Measurements from ENCODE around the gene IFITM5.

The IFITM5 gene

GRCh38 chr11:289398-289711 is 10.0 kb downstream of the IFITM5 start:
- H3K4me3 ChIP-seq (ENCODE audit: low read depth, low read length): no peak overlapping the region
- H3K36me3 ChIP-seq (ENCODE audit: control insufficient read depth in 2 of 2, insufficient read depth in 1 of 2, low read length in 2 of 2): peaks cover 0 to 29% of the 10 kb centered on the region in 2 experiments; a peak in 1 of 3 replicates
- H3K4me1 ChIP-seq (ENCODE audit: control insufficient read depth, insufficient read depth, low read length): no peaks in the 10 kb centered on the region
- POLR2A ChIA-PET: interaction anchor here (1.5 kb wide), 1 partner anchor 118 kb away, joined by 3 read pairs; no protein-coding TSS in a partner anchor
- H3K9me3 ChIP-seq (ENCODE audit: control insufficient read depth, insufficient read depth, low read depth, low read length): no peaks in the 10 kb centered on the region
- CTCF ChIA-PET: interaction anchor here (0.7 to 0.8 kb wide), 2 partner anchors 15 to 39 kb away, joined by 3 to 5 read pairs; no protein-coding TSS in a partner anchor
- TF ChIP-seq SP7 (tag by site-specific recombination; IDR thresholded peaks at IDR 0.05) (no peak), ZNF426 (tag by site-specific recombination; IDR thresholded peaks at IDR 0.05) (no peak), ZNF398 (tag by site-specific recombination; IDR thresholded peaks at IDR 0.05) (peak; percentile 33; the same call in 1 of the 2 replicates), ZNF335 (tag by site-specific recombination; conservative IDR thresholded peaks at IDR 0.05) (0 out of 2 replicates have a peak, but pooled peaks have one; percentile 18), BCL11B (tag by site-specific recombination; IDR thresholded peaks at IDR 0.05; ENCODE audit: low read depth) (no peak)
- H3K27ac ChIP-seq (ENCODE audit: extremely low read depth, low read depth, low read length): no peak overlapping the region

GRCh38 chr11:288478-289397 is 10.6 kb downstream of the IFITM5 start, which contains the start of gene PGGHG:
Gene PGGHG, plus strand, starts transcription at chr11:289126. Its CDS starts 691 bp downstream, at chr11:289817.
- Histone ChIP-seq H3K36me3 (ENCODE audit: control insufficient read depth in 2 of 2, insufficient read depth in 1 of 2, low read length in 2 of 2) (peaks cover 0 to 24% of the 10 kb centered on the region in 2 experiments; a peak in 1 of 3 replicates), H3K4me3 (ENCODE audit: low read depth, low read length) (peak within 1 kb of the TSS; percentile 45), H3K9me3 (ENCODE audit: control insufficient read depth, insufficient read depth, low read depth, low read length) (no peaks in the 10 kb centered on the region), H3K27ac (ENCODE audit: extremely low read depth, low read depth, low read length) (no peak within 1 kb of the TSS; the same call in 1 of the 2 replicates), H3K4me1 (ENCODE audit: control insufficient read depth, insufficient read depth, low read length) (no peaks in the 10 kb centered on the region)
- ChIA-PET CTCF (interaction anchor here (0.6 to 2.0 kb wide), 4 partner anchors 16 to 38 kb away, joined by 3 to 9 read pairs (median 5); no protein-coding TSS in a partner anchor), POLR2A (interaction anchor here (1.5 kb wide), 1 partner anchor 118 kb away, joined by 3 read pairs; no protein-coding TSS in a partner anchor)
- 0 out of 2 replicates have a peak, but pooled peaks have one; percentile 21 for TF ChIP-seq ZBTB20 (tag by site-specific recombination; IDR thresholded peaks at IDR 0.05)
- 0 out of 2 replicates have a peak, but pooled peaks have one; percentile 16 for TF ChIP-seq GLIS2 (tag by site-specific recombination; IDR thresholded peaks at IDR 0.05)
- no peak for TF ChIP-seq ZNF658 (tag by site-specific recombination; IDR thresholded peaks at IDR 0.05)
- TF ChIP-seq ZNF654 (tag by site-specific recombination; IDR thresholded peaks at IDR 0.05; ENCODE audit: low read depth): no peak
- TF ChIP-seq ZNF555 (tag by site-specific recombination; conservative IDR thresholded peaks at IDR 0.05): no peak
- TF ChIP-seq ZNF473 (tag by site-specific recombination; IDR thresholded peaks at IDR 0.05): no peak
- no peak for TF ChIP-seq ZNF777 (tag by site-specific recombination; IDR thresholded peaks at IDR 0.05; ENCODE audit: borderline replicate concordance)
- TF ChIP-seq ZNF112 (tag by site-specific recombination; IDR thresholded peaks at IDR 0.05): no peak
- TF ChIP-seq ZBTB26 (tag by site-specific recombination; optimal IDR thresholded peaks at IDR 0.05): peak; percentile 29
- no peak; the same call in 1 of the 2 replicates for TF ChIP-seq ZFHX2 (tag by site-specific recombination; conservative IDR thresholded peaks at IDR 0.05)
- TF ChIP-seq ZNF830 (tag by site-specific recombination; IDR thresholded peaks at IDR 0.05; ENCODE audit: low read depth): no peak
- TF ChIP-seq KLF9 (tag by site-specific recombination; IDR thresholded peaks at IDR 0.05; ENCODE audit: low read depth): no peak
- TF ChIP-seq, protein P1, sequence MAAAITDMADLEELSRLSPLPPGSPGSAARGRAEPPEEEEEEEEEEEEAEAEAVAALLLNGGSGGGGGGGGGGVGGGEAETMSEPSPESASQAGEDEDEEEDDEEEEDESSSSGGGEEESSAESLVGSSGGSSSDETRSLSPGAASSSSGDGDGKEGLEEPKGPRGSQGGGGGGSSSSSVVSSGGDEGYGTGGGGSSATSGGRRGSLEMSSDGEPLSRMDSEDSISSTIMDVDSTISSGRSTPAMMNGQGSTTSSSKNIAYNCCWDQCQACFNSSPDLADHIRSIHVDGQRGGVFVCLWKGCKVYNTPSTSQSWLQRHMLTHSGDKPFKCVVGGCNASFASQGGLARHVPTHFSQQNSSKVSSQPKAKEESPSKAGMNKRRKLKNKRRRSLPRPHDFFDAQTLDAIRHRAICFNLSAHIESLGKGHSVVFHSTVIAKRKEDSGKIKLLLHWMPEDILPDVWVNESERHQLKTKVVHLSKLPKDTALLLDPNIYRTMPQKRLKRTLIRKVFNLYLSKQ (tag by site-specific recombination; IDR thresholded peaks at IDR 0.05; ENCODE audit: borderline replicate concordance): no peak
- no peak for TF ChIP-seq ZNF416 (tag by site-specific recombination; IDR thresholded peaks at IDR 0.05)
- no peak for TF ChIP-seq PATZ1 (tag by site-specific recombination; IDR thresholded peaks at IDR 0.05)
- peak; percentile 41; the same call in 1 of the 2 replicates for TF ChIP-seq ZNF335 (tag by site-specific recombination; conservative IDR thresholded peaks at IDR 0.05)
- TF ChIP-seq, protein P2, sequence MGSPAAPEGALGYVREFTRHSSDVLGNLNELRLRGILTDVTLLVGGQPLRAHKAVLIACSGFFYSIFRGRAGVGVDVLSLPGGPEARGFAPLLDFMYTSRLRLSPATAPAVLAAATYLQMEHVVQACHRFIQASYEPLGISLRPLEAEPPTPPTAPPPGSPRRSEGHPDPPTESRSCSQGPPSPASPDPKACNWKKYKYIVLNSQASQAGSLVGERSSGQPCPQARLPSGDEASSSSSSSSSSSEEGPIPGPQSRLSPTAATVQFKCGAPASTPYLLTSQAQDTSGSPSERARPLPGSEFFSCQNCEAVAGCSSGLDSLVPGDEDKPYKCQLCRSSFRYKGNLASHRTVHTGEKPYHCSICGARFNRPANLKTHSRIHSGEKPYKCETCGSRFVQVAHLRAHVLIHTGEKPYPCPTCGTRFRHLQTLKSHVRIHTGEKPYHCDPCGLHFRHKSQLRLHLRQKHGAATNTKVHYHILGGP (tag by site-specific recombination; IDR thresholded peaks at IDR 0.05): no peak
- no peak for TF ChIP-seq ZNF114 (tag by site-specific recombination; IDR thresholded peaks at IDR 0.05)

Data from HEK293 (cell line).